SK-N-SH (cell line): ENCODE measurements around the gene GDPD2. TPM values are rescaled to one million over a fixed set of nuclear protein-coding genes. Genes with fewer than 3 reads are reported as not detected.

Experiments
- CTCF ChIA-PET: fragments of 300-600, 350-600 bp; formaldehyde crosslinking; extraction: SDS; loops from one replicate; lab custom pipeline; 2021; lab: Yijun Ruan, JAX
- POLR2A ChIA-PET: fragments of 350-600 bp; sonication (Branson Sonifier 250); formaldehyde crosslinking; extraction: SDS; loops from one replicate; lab custom pipeline; 2020; ENCODE audit warnings: antibody characterized with exemption, inconsistent platforms; lab: Yijun Ruan, JAX
- DNase-seq: peaks from one replicate; pipeline ENCODE4 v3.0.0; 2012
- H2AFZ ChIP-seq: fragments of 200-600 bp; sonication (generic); 2 replicates; pipeline ENCODE4 v1.8.1; 2016; ENCODE audit warnings: antibody characterized with exemption, mild to moderate bottlenecking, low read depth
- H3F3A ChIP-seq: fragments of 200-600 bp; sonication (generic); replicated peaks from 2 replicates; pipeline ENCODE3; 2016; ENCODE audit warnings: antibody characterized with exemption, mild to moderate bottlenecking; ENCODE audit not compliant: insufficient read depth
- H3K27ac ChIP-seq, 2 experiments: fragments of 200-500 bp in 1 of 2; fragments of 200-600 bp in 1 of 2; sonication (Bioruptor generic) in 1 of 2; sonication (generic), shearing (Covaris generic) in 1 of 2; 2 replicates each; pipeline versions ENCODE4 v1.5.1 to v1.6.1; 2014 to 2016; ENCODE audit warnings: low read depth in 2 of 2, inconsistent platforms in 1 of 2, low read length in 1 of 2, mild to moderate bottlenecking in 1 of 2, mixed read lengths in 1 of 2
- H3K27me3 ChIP-seq: fragments of 200-600 bp; sonication (generic), shearing (Covaris generic); 2 replicates; pipeline ENCODE4 v1.6.1; 2016; ENCODE audit warnings: mixed run types; ENCODE audit not compliant: insufficient read depth
- H3K36me3 ChIP-seq, 2 experiments: fragments of 200-500 bp in 1 of 2; fragments of 200-600 bp in 1 of 2; sonication (Bioruptor generic) in 1 of 2; sonication (generic) in 1 of 2; replicated peaks in 1 of 2; 2 replicates each; pipeline versions ENCODE3 to v1.5.1; 2014 to 2016; ENCODE audit warnings: low read length in 1 of 2, mild to moderate bottlenecking in 1 of 2; ENCODE audit not compliant: insufficient read depth in 2 of 2, control insufficient read depth in 1 of 2
- H3K4me1 ChIP-seq, 2 experiments: fragments of 200-500 bp in 1 of 2; fragments of 200-600 bp in 1 of 2; sonication (Bioruptor generic) in 1 of 2; sonication (generic), shearing (Covaris generic) in 1 of 2; 2 replicates each; pipeline versions ENCODE4 v1.5.1 to v1.6.1; 2014 to 2016; ENCODE audit warnings: low read depth in 1 of 2, low read length in 1 of 2, mixed run types in 1 of 2; ENCODE audit not compliant: insufficient read depth in 2 of 2, control insufficient read depth in 1 of 2
- H3K4me2 ChIP-seq: fragments of 200-600 bp; sonication (generic), shearing (Covaris generic); 2 replicates; pipeline ENCODE4 v1.6.1; 2017; ENCODE audit warnings: mixed run types
- H3K4me3 ChIP-seq, 2 experiments: fragments of 200-500 bp in 1 of 2; fragments of 200-600 bp in 1 of 2; sonication (Bioruptor generic) in 1 of 2; sonication (generic), shearing (Covaris generic) in 1 of 2; 2 replicates each; pipeline versions ENCODE4 v1.5.1 to v1.8.1; 2014 to 2016; ENCODE audit warnings: low read depth in 2 of 2, inconsistent platforms in 1 of 2, low read length in 1 of 2, mild to moderate bottlenecking in 1 of 2, mixed read lengths in 1 of 2, moderate library complexity in 1 of 2
- H3K79me2 ChIP-seq: fragments of 200-600 bp; sonication (generic); 2 replicates; pipeline ENCODE4 v1.8.1; 2017; ENCODE audit warnings: mild to moderate bottlenecking; ENCODE audit not compliant: insufficient read depth
- H3K9ac ChIP-seq: fragments of 200-600 bp; sonication (generic); 2 replicates; pipeline ENCODE4 v1.6.1; 2017; ENCODE audit warnings: mixed run types
- H3K9me2 ChIP-seq: fragments of 200-600 bp; sonication (generic); 2 replicates; pipeline ENCODE4 v1.6.1; 2017; ENCODE audit warnings: mixed run types
- H3K9me3 ChIP-seq: fragments of 200-600 bp; sonication (generic); 2 replicates; pipeline ENCODE4 v1.6.1; 2017; ENCODE audit warnings: mixed run types, mild to moderate bottlenecking, moderate library complexity
- H4K20me1 ChIP-seq: fragments of 200-600 bp; sonication (generic); 2 replicates; pipeline ENCODE4 v1.6.1; 2017; ENCODE audit warnings: mild to moderate bottlenecking, mixed run types; ENCODE audit not compliant: insufficient read depth
- CTCF ChIP-seq: fragments of 200-600 bp; sonication (generic); IDR thresholded peaks from 2 replicates; pipeline ENCODE4 v1.6.1; 2017; ENCODE audit warnings: antibody characterized with exemption, mild to moderate bottlenecking, moderate library complexity
- ELF1 ChIP-seq: IDR thresholded peaks from 2 replicates; pipeline ENCODE4 v1.4.0; 2012
- EP300 ChIP-seq, 2 experiments: IDR thresholded peaks; 2 replicates each; pipeline versions ENCODE4 v1.4.0 to v1.6.1; 2012; ENCODE audit warnings: borderline replicate concordance in 1 of 2, low read depth in 1 of 2, low read length in 1 of 2
- FOSL2 ChIP-seq: IDR thresholded peaks from 2 replicates; pipeline ENCODE4 v1.4.0; 2012; ENCODE audit warnings: low read depth, mild to moderate bottlenecking, moderate library complexity, borderline replicate concordance
- FOXJ3 ChIP-seq: sonication (generic); formaldehyde crosslinking; IDR thresholded peaks from 2 replicates; pipeline ENCODE4 v1.5.1; 2020; ENCODE audit warnings: mild to moderate bottlenecking, missing genetic modification reagents
- GABPA ChIP-seq: IDR thresholded peaks from 2 replicates; pipeline ENCODE4 v1.4.0; 2012; ENCODE audit warnings: low read depth, mild to moderate bottlenecking
- IRF3 ChIP-seq: fragments of 150-350 bp; IDR thresholded peaks from 2 replicates; pipeline ENCODE4 v1.6.1; 2016; ENCODE audit warnings: mild to moderate bottlenecking, low read depth, low read length
- MAX ChIP-seq: IDR thresholded peaks from 2 replicates; pipeline ENCODE4 v1.4.0; 2012; ENCODE audit warnings: low read depth
- MXI1 ChIP-seq: IDR thresholded peaks from 2 replicates; pipeline ENCODE4 v1.6.1; 2012; ENCODE audit warnings: mild to moderate bottlenecking, low read depth, low read length, improper control_type of control experiment
- NRF1 ChIP-seq: IDR thresholded peaks from 2 replicates; pipeline ENCODE4 v1.6.1; 2012; ENCODE audit warnings: low read depth, mild to moderate bottlenecking, low read length
- PBX3 ChIP-seq: IDR thresholded peaks from 2 replicates; pipeline ENCODE4; 2012
- RAD21 ChIP-seq: IDR thresholded peaks from 2 replicates; pipeline ENCODE4 v1.6.1; 2012; ENCODE audit warnings: mild to moderate bottlenecking, low read length
- RFX5 ChIP-seq: IDR thresholded peaks from 2 replicates; pipeline ENCODE4 v1.6.1; 2012; ENCODE audit warnings: mild to moderate bottlenecking, improper control_type of control experiment, low read length
- RXRA ChIP-seq: IDR thresholded peaks from 2 replicates; pipeline ENCODE4 v1.4.0; 2012; ENCODE audit warnings: low read depth, mild to moderate bottlenecking, borderline replicate concordance
- SIN3A ChIP-seq: IDR thresholded peaks from 2 replicates; pipeline ENCODE4 v1.6.1; 2012; ENCODE audit warnings: low read depth, mild to moderate bottlenecking, low read length, moderate library complexity, borderline replicate concordance
- SMC3 ChIP-seq: IDR thresholded peaks from 2 replicates; pipeline ENCODE4 v1.6.1; 2012; ENCODE audit warnings: low read depth, low read length, improper control_type of control experiment
- TCF12 ChIP-seq: IDR thresholded peaks from 2 replicates; pipeline ENCODE4 v1.4.0; 2012
- TEAD4 ChIP-seq: IDR thresholded peaks from 2 replicates; pipeline ENCODE4 v1.4.0; 2012; ENCODE audit warnings: mild to moderate bottlenecking, borderline replicate concordance; ENCODE audit not compliant: insufficient read depth
- USF1 ChIP-seq: IDR thresholded peaks from 2 replicates; pipeline ENCODE4 v1.4.0; 2012; ENCODE audit warnings: low read depth, borderline replicate concordance
- WGBS: methylation state at CpG from one replicate; pipeline ENCODE4 v1.1.6; 2017; ENCODE audit warnings: low lambda C conversion rate; 5-methylcytosine and 5-hydroxymethylcytosine counted together
- polyA plus RNA-seq, 3 experiments: library from polyadenylated mRNA; depleted of rRNA; stranded (reverse); fragments of >200 nt; gene quantifications; 2 replicates each; pipeline ENCODE4 v1.2.3, GENCODE V29; 2012

The GDPD2 gene
- polyA plus RNA-seq, 1 of the 3 experiments (the other 2 are of a cell fraction) = 0.08 TPM

GRCh38 chrX:70433848-70434351 is 10.8 kb downstream of the GDPD2 start:
- Histone ChIP-seq H3K79me2 (no peaks in the 10 kb centered on the region), H3K9me2 (no peaks in the 10 kb centered on the region), H2AFZ (peak overlapping the region; percentile 94), H3K4me1 (peaks cover 0 to 8% of the 10 kb centered on the region in 2 experiments; a peak in 1 of 4 replicates), H3K9ac (peak overlapping the region; percentile 78), H3K27ac (peak overlapping the region; percentile 70 to 84), H3K4me2 (peak overlapping the region; percentile 78), H3F3A (no peaks in the 10 kb centered on the region), H3K9me3 (no peaks in the 10 kb centered on the region), H3K36me3 (no peaks in the 10 kb centered on the region), H3K4me3 (peak overlapping the region; percentile 64 to 81), H4K20me1 (no peaks in the 10 kb centered on the region)
- DNase-seq = peak; percentile 79
- ChIA-PET CTCF (interaction anchor here (0.8 to 3.9 kb wide), 4 partner anchors 9 to 96 kb away, joined by 3 to 23 read pairs (median 8); partner anchors contain the start of gene DLG3), POLR2A (no interaction called here)
- 17% methylated on average over 17 of the region's 37 CpGs for WGBS
- TF ChIP-seq CTCF = peak; percentile 63
- TF ChIP-seq TCF12 = no peak
- no peak for TF ChIP-seq PBX3
- TF ChIP-seq RAD21 = peak; percentile 53
- TF ChIP-seq NRF1 = no peak
- TF ChIP-seq FOXJ3 (CRISPR knock-in tag) = no peak
- no peak; the same call in 1 of the 2 replicates for TF ChIP-seq MXI1
- peak; percentile 63 for TF ChIP-seq SMC3
- no peak for TF ChIP-seq GABPA
- TF ChIP-seq EP300 (IDR thresholded peaks at IDR 0.05; ENCODE audit: borderline replicate concordance in 1 of 2, low read depth in 1 of 2, low read length in 1 of 2) = no peak
- no peak for TF ChIP-seq USF1
- TF ChIP-seq TEAD4 = no peak
- TF ChIP-seq SIN3A = no peak
- TF ChIP-seq, all 33 proteins: peak for 3
- H3K27me3 ChIP-seq = no peaks in the 10 kb centered on the region

GRCh38 chrX:70434352-70434866 is 11.3 kb downstream of the GDPD2 start:
- Histone ChIP-seq H3K9me2 (no peaks in the 10 kb centered on the region), H3K79me2 (no peaks in the 10 kb centered on the region), H3K9ac (peak overlapping the region; percentile 78), H3F3A (no peaks in the 10 kb centered on the region), H3K4me3 (peak overlapping the region; percentile 64 to 81), H3K27me3 (no peaks in the 10 kb centered on the region), H2AFZ (peak overlapping the region; percentile 94), H3K4me2 (peak overlapping the region; percentile 78), H3K27ac (peak overlapping the region; percentile 71 to 84), H4K20me1 (no peaks in the 10 kb centered on the region), H3K36me3 (no peaks in the 10 kb centered on the region), H3K4me1 (peaks cover 0 to 8% of the 10 kb centered on the region in 2 experiments; a peak in 1 of 4 replicates), H3K9me3 (no peaks in the 10 kb centered on the region)
- WGBS = 32% methylated on average over 29 of the region's 45 CpGs
- ChIA-PET CTCF (interaction anchor here (1.5 to 3.9 kb wide), 5 partner anchors 11 to 96 kb away, joined by 3 to 23 read pairs (median 7); partner anchors contain the start of genes DLG3 and GDPD2), POLR2A (no interaction called here)
- DNase-seq = peak; percentile 93
- TF ChIP-seq RXRA (no peak), NRF1 (peak; percentile 42; the same call in 1 of the 2 replicates), ELF1 (peak; percentile 74), IRF3 (no peak), USF1 (no peak), GABPA (peak; percentile 75), RFX5 (no peak), MAX (peak; percentile 7; the same call in 1 of the 2 replicates), FOSL2 (no peak), PBX3 (no peak)
